Measurements from ENCODE around the gene DDX1. TPM values are rescaled to one million over a fixed set of nuclear protein-coding genes. Genes with fewer than 3 reads are reported as not detected.

Gene DDX1
- total RNA-seq, 1 experiment from 2014 or later = 115 TPM

GRCh38 chr2:15666861-15667808 is 75.5 kb downstream of the DDX1 start:
- POLR2A ChIA-PET = no interaction called here

More at GRCh38 chr2:15666861-15667808, 75.5 kb downstream of the DDX1 start:
- Mint-ChIP-seq H3K4me3 (no peak overlapping the region), H3K4me1 (peaks cover 11% of the 10 kb centered on the region), H3K36me3 (no peaks in the 10 kb centered on the region), H3K27ac (no peak overlapping the region), H3K27me3 (ENCODE audit: low read depth) (no peaks in the 10 kb centered on the region; the same call in 1 of the 2 replicates), H3K9me3 (peaks cover 15% of the 10 kb centered on the region)
- TF ChIP-seq CDX4 (CRISPR knock-in tag; IDR thresholded peaks at IDR 0.05; ENCODE audit: borderline replicate concordance) (no peak), E2F5 (CRISPR knock-in tag; IDR thresholded peaks at IDR 0.05) (no peak), ZNF263 (CRISPR knock-in tag; IDR thresholded peaks at IDR 0.05; ENCODE audit: low read depth) (no peak), MLX (CRISPR knock-in tag; IDR thresholded peaks at IDR 0.05) (no peak), ZNF423 (CRISPR knock-in tag; IDR thresholded peaks at IDR 0.05) (no peak), ERG (CRISPR knock-in tag; IDR thresholded peaks at IDR 0.05) (no peak), HMGA2 (CRISPR knock-in tag; IDR thresholded peaks at IDR 0.05) (no peak), ZNF121 (CRISPR knock-in tag; IDR thresholded peaks at IDR 0.05) (no peak), E2F1 (CRISPR knock-in tag; IDR thresholded peaks at IDR 0.05) (no peak), MAX (CRISPR knock-in tag; IDR thresholded peaks at IDR 0.05) (no peak), PRDM15 (CRISPR knock-in tag; IDR thresholded peaks at IDR 0.05) (no peak), EMX1 (CRISPR knock-in tag; IDR thresholded peaks at IDR 0.05) (no peak), ZBTB21 (CRISPR knock-in tag; IDR thresholded peaks at IDR 0.05; ENCODE audit: borderline replicate concordance) (no peak), GABPB1 (CRISPR knock-in tag; IDR thresholded peaks at IDR 0.05) (no peak), NR3C1 (CRISPR knock-in tag; conservative IDR thresholded peaks at IDR 0.05; ENCODE audit: low read depth) (no peak), ZNF671 (CRISPR knock-in tag; IDR thresholded peaks at IDR 0.05) (no peak), NFYB (CRISPR knock-in tag; conservative IDR thresholded peaks at IDR 0.05; ENCODE audit: low read depth) (no peak)
- DNase-seq (ENCODE audit: low spot score) = no peak
- no peak for ATAC-seq
- CTCF ChIA-PET = interaction anchor here (3.0 kb wide), 1 partner anchor 30 kb away, joined by 13 read pairs; no protein-coding TSS in a partner anchor

Measured in WTC11 (cell line).